ENCODE measurements around the gene SYNE1.

Gene SYNE1

GRCh38 chr6:152166497-152166896 is 470.7 kb downstream of the SYNE1 start:
- H3K27me3 ChIP-seq: no peaks in the 10 kb centered on the region

GRCh38 chr6:152164957-152165356 is 472.2 kb downstream of the SYNE1 start:
- Histone ChIP-seq H3K9me3 (replicated peaks in 1 of 11) (no peaks in the 10 kb centered on the region), H3K4me3 (no peak overlapping the region), H3K36me3 (peaks cover 5 to 33% (median 10%) of the 10 kb centered on the region in 11 experiments; a peak in 15 of 22 replicates), H3K4me2 (no peak overlapping the region), H3K4me1 (peaks cover 0 to 6% (median 0%) of the 10 kb centered on the region in 10 experiments; a peak in 1 of 20 replicates), H3K27ac (no peak overlapping the region), H3K9ac (no peak overlapping the region), H4K20me1 (no peaks in the 10 kb centered on the region), H3K27me3 (no peaks in the 10 kb centered on the region)
- no peak for TF ChIP-seq Cebpa-rat (IDR thresholded peaks at IDR 0.05)

More at GRCh38 chr6:152166497-152166896, 470.7 kb downstream of the SYNE1 start:
- H3K27ac ChIP-seq: no peak overlapping the region
- H3K9me3 ChIP-seq (replicated peaks in 1 of 11): peaks cover 0 to 12% (median 8%) of the 10 kb centered on the region in 11 experiments; a peak in 8 of 22 replicates
- no peaks in the 10 kb centered on the region for H4K20me1 ChIP-seq
- no peak overlapping the region for H3K9ac ChIP-seq
- peaks cover 9 to 46% (median 22%) of the 10 kb centered on the region in 11 experiments; a peak in 16 of 22 replicates for H3K36me3 ChIP-seq
- H3K4me2 ChIP-seq: no peak overlapping the region
- H3K4me1 ChIP-seq: peaks cover 0 to 6% (median 0%) of the 10 kb centered on the region in 10 experiments; a peak in 1 of 20 replicates
- H3K4me3 ChIP-seq: no peak overlapping the region
- no peak for TF ChIP-seq Cebpa-rat (IDR thresholded peaks at IDR 0.05)

GRCh38 chr6:152161501-152161900 is 475.7 kb downstream of the SYNE1 start:
- Histone ChIP-seq H3K4me2 (no peak overlapping the region), H3K4me3 (no peak overlapping the region), H3K27me3 (no peaks in the 10 kb centered on the region), H3K4me1 (no peaks in the 10 kb centered on the region), H3K36me3 (peaks cover 0 to 37% (median 10%) of the 10 kb centered on the region in 11 experiments; a peak in 15 of 22 replicates), H4K20me1 (no peaks in the 10 kb centered on the region), H3K9ac (no peak overlapping the region), H3K27ac (no peak overlapping the region), H3K9me3 (replicated peaks in 1 of 11) (no peaks in the 10 kb centered on the region)
- TF ChIP-seq Cebpa-rat (IDR thresholded peaks at IDR 0.05): no peak

GRCh38 chr6:152160346-152160745 is 476.8 kb downstream of the SYNE1 start:
- Histone ChIP-seq H3K36me3 (peaks cover 4 to 48% (median 17%) of the 10 kb centered on the region in 11 experiments; a peak in 17 of 22 replicates), H3K4me3 (no peak overlapping the region), H3K4me1 (no peaks in the 10 kb centered on the region), H3K4me2 (no peak overlapping the region), H3K9ac (no peak overlapping the region), H4K20me1 (no peaks in the 10 kb centered on the region), H3K27ac (no peak overlapping the region), H3K9me3 (replicated peaks in 1 of 11) (no peaks in the 10 kb centered on the region), H3K27me3 (no peaks in the 10 kb centered on the region)
- TF ChIP-seq Cebpa-rat (IDR thresholded peaks at IDR 0.05): no peak

GRCh38 chr6:152155792-152156191 is 481.4 kb downstream of the SYNE1 start:
- Histone ChIP-seq H3K4me2 (no peak overlapping the region), H3K4me1 (no peaks in the 10 kb centered on the region), H3K27ac (no peak overlapping the region), H3K36me3 (peaks cover 13 to 59% (median 40%) of the 10 kb centered on the region in 11 experiments; a peak in 21 of 22 replicates), H4K20me1 (no peaks in the 10 kb centered on the region; a peak in 1 of 22 replicates), H3K9ac (no peak overlapping the region), H3K27me3 (no peaks in the 10 kb centered on the region), H3K9me3 (replicated peaks in 1 of 11) (no peaks in the 10 kb centered on the region), H3K4me3 (no peak overlapping the region)
- no peak for TF ChIP-seq Cebpa-rat (IDR thresholded peaks at IDR 0.05)

GRCh38 chr6:152154559-152155356 is 482.4 kb downstream of the SYNE1 start:
- Histone ChIP-seq H4K20me1 (no peaks in the 10 kb centered on the region; a peak in 1 of 22 replicates), H3K4me1 (no peaks in the 10 kb centered on the region), H3K27me3 (no peaks in the 10 kb centered on the region), H3K9ac (no peak overlapping the region), H3K27ac (no peak overlapping the region), H3K4me2 (no peak overlapping the region), H3K36me3 (peaks cover 17 to 69% (median 50%) of the 10 kb centered on the region in 11 experiments; a peak in 21 of 22 replicates), H3K9me3 (replicated peaks in 1 of 11) (no peaks in the 10 kb centered on the region), H3K4me3 (no peak overlapping the region)
- TF ChIP-seq Cebpa-rat (IDR thresholded peaks at IDR 0.05): no peak

- peaks cover 31 to 97% (median 72%) of the 10 kb centered on the region in 11 experiments for H3K36me3 ChIP-seq
- peaks cover 0 to 2% (median 0%) of the 10 kb centered on the region in 10 experiments; a peak in 2 of 20 replicates for H3K4me1 ChIP-seq
- H3K27me3 ChIP-seq: no peaks in the 10 kb centered on the region
- no peak overlapping the region for H3K9ac ChIP-seq
- TF ChIP-seq Cebpa-rat (IDR thresholded peaks at IDR 0.05): no peak
- H4K20me1 ChIP-seq: no peaks in the 10 kb centered on the region; a peak in 1 of 22 replicates
- H3K27ac ChIP-seq: no peak overlapping the region
- no peak overlapping the region for H3K4me2 ChIP-seq
- no peaks in the 10 kb centered on the region for H3K9me3 ChIP-seq (replicated peaks in 1 of 11)
- no peak overlapping the region for H3K4me3 ChIP-seq
Observed at GRCh38 chr6:152151920-152152319, 485.2 kb downstream of the SYNE1 start.

GRCh38 chr6:152150196-152150595 is 487.0 kb downstream of the SYNE1 start:
- no peak for TF ChIP-seq Cebpa-rat (IDR thresholded peaks at IDR 0.05)
- H4K20me1 ChIP-seq: no peaks in the 10 kb centered on the region; a peak in 1 of 22 replicates
- no peak overlapping the region for H3K27ac ChIP-seq
- no peaks in the 10 kb centered on the region for H3K27me3 ChIP-seq
- peaks cover 26 to 97% (median 74%) of the 10 kb centered on the region in 11 experiments for H3K36me3 ChIP-seq
- peaks cover 0 to 8% (median 0%) of the 10 kb centered on the region in 10 experiments; a peak in 4 of 20 replicates for H3K4me1 ChIP-seq
- H3K4me2 ChIP-seq: no peak overlapping the region
- no peak overlapping the region for H3K4me3 ChIP-seq
- H3K9me3 ChIP-seq (replicated peaks in 1 of 11): no peaks in the 10 kb centered on the region
- H3K9ac ChIP-seq: no peak overlapping the region

- Histone ChIP-seq H3K4me1 (peaks cover 0 to 8% (median 0%) of the 10 kb centered on the region in 10 experiments; a peak in 4 of 20 replicates), H3K27ac (no peak overlapping the region), H3K9me3 (replicated peaks in 1 of 11) (no peaks in the 10 kb centered on the region), H3K36me3 (peaks cover 26 to 98% (median 68%) of the 10 kb centered on the region in 11 experiments), H3K27me3 (no peaks in the 10 kb centered on the region), H3K4me3 (no peak overlapping the region), H4K20me1 (no peaks in the 10 kb centered on the region), H3K9ac (no peak overlapping the region), H3K4me2 (no peak overlapping the region)
- no peak for TF ChIP-seq Cebpa-rat (IDR thresholded peaks at IDR 0.05)
Observed at GRCh38 chr6:152148412-152148811, 488.8 kb downstream of the SYNE1 start.

Measured in BLaER1 treated with 17β-estradiol and CSF1 and Interleukin-3, amounts not matched to agents 10 nM and 100 nM (cell line).